T-helper 1 cell treated with Interleukin-12 subunit alpha and Interleukin-12 subunit beta and Interleukin-4 antibody, amounts not matched to agents 30 μg/mL and 1 μg/mL, for 36 hours (primary cell): Measurements from ENCODE around the gene ARMC3.
"Not testable (repeated sequence)": the region's sequence is repeated elsewhere in the genome, so short reads cannot be mapped to it uniquely, and the experiment has no call there.

ENCODE experiments used
- H3K27ac Mint-ChIP-seq: one replicate; pipeline ENCODE4 v1.8.0; 2021; ENCODE audit warnings: mild to moderate bottlenecking, mixed read lengths
- H3K27me3 Mint-ChIP-seq: one replicate; pipeline ENCODE4 v1.8.0; 2021; ENCODE audit warnings: low read depth, mixed read lengths
- H3K36me3 Mint-ChIP-seq: one replicate; pipeline ENCODE4 v1.8.0; 2021; ENCODE audit warnings: low read depth, mixed read lengths
- H3K4me1 Mint-ChIP-seq: one replicate; pipeline ENCODE4 v1.8.0; 2021; ENCODE audit warnings: low read depth, mixed read lengths
- H3K4me3 Mint-ChIP-seq: one replicate; pipeline ENCODE4 v1.8.0; 2021; ENCODE audit warnings: mild to moderate bottlenecking, moderate library complexity, mixed read lengths
- H3K9me3 Mint-ChIP-seq: one replicate; pipeline ENCODE4 v1.8.0; 2021; ENCODE audit warnings: mixed read lengths

ARMC3 gene

DNA sequence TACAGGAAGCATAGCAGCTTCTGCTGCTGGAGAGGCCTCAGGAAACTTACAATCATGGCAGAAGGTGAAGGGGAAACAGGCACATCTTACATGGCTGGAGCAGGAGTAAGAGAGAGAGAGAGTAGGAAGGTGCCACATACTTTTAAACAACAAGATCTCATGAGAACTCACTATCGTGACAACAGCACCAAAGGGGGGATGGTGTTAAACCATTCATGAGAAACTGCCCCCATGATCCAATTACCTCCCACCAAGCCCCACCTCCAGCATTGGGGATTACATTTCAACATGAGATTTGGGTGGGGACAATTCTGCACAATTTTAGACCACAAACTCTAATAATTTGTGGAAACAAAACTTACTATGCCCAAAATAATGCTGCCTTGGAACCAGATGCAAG is 16.8 kb upstream of the ARMC3 start:
- Mint-ChIP-seq H3K36me3 (no peaks in the 10 kb centered on the region), H3K4me1 (no peaks in the 10 kb centered on the region), H3K9me3 (peaks cover 13% of the 10 kb centered on the region), H3K27ac (no peak overlapping the region), H3K4me3 (no peak overlapping the region), H3K27me3 (no peaks in the 10 kb centered on the region)

DNA sequence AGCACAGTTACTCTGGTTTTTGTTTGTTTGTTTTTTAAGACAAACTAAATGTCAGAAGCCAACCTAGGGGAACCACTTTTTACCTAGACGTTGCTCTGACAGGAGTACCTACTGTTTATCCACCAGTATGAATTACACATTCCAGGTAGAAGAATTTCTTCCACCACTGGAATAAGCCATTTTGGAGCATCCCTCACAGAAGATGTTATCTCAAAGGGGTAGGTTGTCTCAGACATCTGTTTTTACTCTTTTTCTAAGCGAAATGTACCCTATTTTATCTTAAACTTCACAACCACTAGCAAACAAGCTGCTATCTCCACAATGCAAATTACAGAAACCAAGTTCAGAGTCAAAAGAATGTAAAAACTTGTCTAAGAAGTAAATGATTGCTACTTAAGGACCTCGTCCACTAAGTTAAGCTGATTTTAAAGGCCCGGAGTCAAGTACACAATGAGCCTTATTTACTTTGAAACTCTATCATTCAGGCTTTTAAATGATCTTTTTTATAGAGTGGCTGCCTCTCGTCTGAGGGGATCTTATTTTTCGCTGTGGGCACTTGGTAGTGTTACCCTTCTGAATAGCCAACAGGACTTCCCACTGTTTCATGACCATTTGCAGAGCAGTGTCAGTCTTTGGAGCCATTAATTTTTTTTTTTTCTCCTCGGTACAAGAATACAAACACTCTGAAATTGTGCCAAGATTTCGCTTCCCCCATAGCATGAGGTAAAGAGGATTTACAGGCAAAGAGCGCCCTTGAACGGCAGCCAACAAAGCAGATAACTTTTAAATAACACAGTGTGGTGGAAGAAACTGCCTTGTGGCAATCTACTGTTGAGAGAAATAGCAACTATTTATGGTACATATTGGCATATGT is 15.7 kb upstream of the ARMC3 start:
- Mint-ChIP-seq H3K9me3 (peaks cover 13% of the 10 kb centered on the region), H3K4me3 (no peak overlapping the region), H3K27ac (no peak overlapping the region), H3K36me3 (no peaks in the 10 kb centered on the region), H3K27me3 (no peaks in the 10 kb centered on the region), H3K4me1 (no peaks in the 10 kb centered on the region)

- Mint-ChIP-seq H3K36me3 (no peaks in the 10 kb centered on the region), H3K4me1 (no peaks in the 10 kb centered on the region), H3K27ac (no peak overlapping the region), H3K27me3 (no peaks in the 10 kb centered on the region), H3K4me3 (no peak overlapping the region), H3K9me3 (peaks cover 7% of the 10 kb centered on the region)
Measured at GRCh38 chr10:22912763-22913384, 15.0 kb upstream of the ARMC3 start.

GRCh38 chr10:22913474-22914092 is 14.3 kb upstream of the ARMC3 start:
- no peak overlapping the region for H3K27ac Mint-ChIP-seq
- no peak overlapping the region for H3K4me3 Mint-ChIP-seq
- peaks cover 4% of the 10 kb centered on the region for H3K9me3 Mint-ChIP-seq
- no peaks in the 10 kb centered on the region for H3K4me1 Mint-ChIP-seq
- no peaks in the 10 kb centered on the region for H3K27me3 Mint-ChIP-seq
- no peaks in the 10 kb centered on the region for H3K36me3 Mint-ChIP-seq

GRCh38 chr10:22915314-22915713 is 12.5 kb upstream of the ARMC3 start:
- H3K4me1 Mint-ChIP-seq = no peaks in the 10 kb centered on the region
- H3K9me3 Mint-ChIP-seq = peaks cover 4% of the 10 kb centered on the region
- H3K4me3 Mint-ChIP-seq = no peak overlapping the region
- H3K27ac Mint-ChIP-seq = no peak overlapping the region
- H3K27me3 Mint-ChIP-seq = no peaks in the 10 kb centered on the region
- no peaks in the 10 kb centered on the region for H3K36me3 Mint-ChIP-seq

- H3K4me1 Mint-ChIP-seq = no peaks in the 10 kb centered on the region
- no peaks in the 10 kb centered on the region for H3K9me3 Mint-ChIP-seq
- H3K27me3 Mint-ChIP-seq = peaks cover 5% of the 10 kb centered on the region
- H3K4me3 Mint-ChIP-seq = no peak overlapping the region
- H3K36me3 Mint-ChIP-seq = no peaks in the 10 kb centered on the region
- H3K27ac Mint-ChIP-seq = no peak overlapping the region
Measured at GRCh38 chr10:22925088-22925487, 2.8 kb upstream of the ARMC3 start.

DNA sequence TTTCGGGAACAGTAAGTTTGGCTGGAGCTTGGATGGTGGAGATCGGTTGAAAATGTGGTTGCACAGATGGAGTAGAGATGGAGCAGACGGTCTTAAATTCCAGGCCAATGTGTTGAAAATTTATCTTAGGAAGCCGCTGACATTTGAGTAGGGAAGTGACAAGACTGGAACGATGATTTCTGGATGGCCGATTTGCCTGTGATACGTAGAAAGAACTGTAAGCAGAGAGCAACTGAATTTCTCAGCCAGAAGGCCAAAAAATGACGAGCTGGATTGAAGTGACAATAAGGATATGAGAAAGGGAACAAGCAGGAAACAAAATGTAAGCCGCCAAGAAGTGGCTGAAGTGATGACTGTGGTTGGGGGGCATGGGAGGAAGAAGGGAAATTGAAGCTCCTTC is 687 bp upstream of the ARMC3 start:
- Mint-ChIP-seq H3K27ac (no peak overlapping the region), H3K9me3 (no peaks in the 10 kb centered on the region), H3K27me3 (peaks cover 5% of the 10 kb centered on the region), H3K4me1 (no peaks in the 10 kb centered on the region), H3K36me3 (no peaks in the 10 kb centered on the region), H3K4me3 (no peak overlapping the region)

DNA sequence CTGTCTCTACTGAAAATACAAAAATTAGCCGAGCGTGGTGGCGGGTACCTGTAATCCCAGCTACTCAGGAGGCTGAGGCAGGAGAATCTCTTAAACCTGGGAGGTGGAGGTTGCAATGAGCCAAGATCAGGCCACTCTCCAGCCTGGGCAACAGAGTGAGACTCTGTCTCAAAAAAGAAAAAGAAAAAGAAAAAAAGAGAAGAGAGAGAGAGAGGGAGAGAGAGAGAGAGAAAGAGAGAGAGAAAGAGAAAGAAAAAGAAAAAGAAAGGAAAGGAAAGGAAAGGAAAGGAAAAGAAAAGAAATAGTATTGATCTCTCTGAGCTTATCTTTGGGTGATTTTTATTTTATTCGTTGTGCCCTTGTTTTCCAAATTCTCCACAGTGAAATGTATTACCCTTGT is 1.2 kb downstream of the ARMC3 start:
- H3K27ac Mint-ChIP-seq, H3K4me3 Mint-ChIP-seq, H3K9me3 Mint-ChIP-seq, H3K4me1 Mint-ChIP-seq, H3K36me3 Mint-ChIP-seq, H3K27me3 Mint-ChIP-seq: not testable (repeated sequence)

GRCh38 chr10:22931948-22932347 is 4.1 kb downstream of the ARMC3 start:
- Mint-ChIP-seq H3K36me3 (no peaks in the 10 kb centered on the region), H3K27ac (no peak overlapping the region), H3K27me3 (peaks cover 5% of the 10 kb centered on the region), H3K9me3 (no peaks in the 10 kb centered on the region), H3K4me1 (no peaks in the 10 kb centered on the region), H3K4me3 (no peak overlapping the region)

GRCh38 chr10:22932626-22933370 is 4.9 kb downstream of the ARMC3 start:
- Mint-ChIP-seq H3K27me3 (peaks cover 5% of the 10 kb centered on the region), H3K4me1 (no peaks in the 10 kb centered on the region), H3K27ac (no peak overlapping the region), H3K9me3 (no peaks in the 10 kb centered on the region), H3K36me3 (no peaks in the 10 kb centered on the region), H3K4me3 (no peak overlapping the region)

- no peaks in the 10 kb centered on the region for H3K36me3 Mint-ChIP-seq
- H3K4me1 Mint-ChIP-seq = no peaks in the 10 kb centered on the region
- no peak overlapping the region for H3K4me3 Mint-ChIP-seq
- peaks cover 3% of the 10 kb centered on the region for H3K9me3 Mint-ChIP-seq
- no peak overlapping the region for H3K27ac Mint-ChIP-seq
- H3K27me3 Mint-ChIP-seq = no peaks in the 10 kb centered on the region
Measured at GRCh38 chr10:22934726-22935125, 6.9 kb downstream of the ARMC3 start.

- H3K27me3 Mint-ChIP-seq = no peaks in the 10 kb centered on the region
- no peaks in the 10 kb centered on the region for H3K36me3 Mint-ChIP-seq
- H3K27ac Mint-ChIP-seq = no peak overlapping the region
- H3K4me3 Mint-ChIP-seq = no peak overlapping the region
- H3K4me1 Mint-ChIP-seq = peaks cover 3% of the 10 kb centered on the region
- peaks cover 17% of the 10 kb centered on the region for H3K9me3 Mint-ChIP-seq
Measured at GRCh38 chr10:22942437-22942836, 14.6 kb downstream of the ARMC3 start.

DNA sequence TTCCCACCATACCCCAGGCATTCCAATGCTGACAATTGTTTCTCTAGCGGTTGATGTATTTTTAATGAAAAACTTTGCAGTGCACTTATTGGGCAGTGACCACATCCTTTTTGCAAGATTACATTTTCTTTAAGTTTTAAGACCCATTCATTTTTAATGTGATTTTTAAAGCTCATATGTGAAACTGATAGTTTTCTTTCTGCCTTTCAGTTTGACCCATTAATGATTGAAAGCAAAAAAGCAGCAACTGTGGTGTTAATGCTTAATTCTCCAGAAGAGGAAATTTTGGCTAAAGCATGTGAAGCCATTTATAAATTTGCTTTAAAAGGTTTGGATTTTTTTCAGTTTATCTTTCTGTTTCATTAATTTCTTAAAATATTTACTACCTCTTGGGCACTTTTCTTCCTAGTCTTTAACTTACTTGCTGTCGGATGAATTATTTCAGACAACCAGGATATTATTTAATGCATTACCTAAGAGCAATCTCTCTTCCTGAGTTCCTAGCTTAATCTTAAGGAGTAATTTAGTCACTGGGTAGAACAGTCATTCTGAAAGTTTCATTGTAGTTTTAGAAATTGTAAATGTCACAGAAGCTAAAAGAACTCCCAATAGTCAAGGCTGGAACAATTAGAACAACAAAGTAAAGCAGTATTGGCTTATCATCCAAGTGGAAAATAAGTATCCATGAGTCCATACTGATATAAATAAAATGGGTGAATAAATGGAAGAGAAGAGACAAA is 18.3 kb downstream of the ARMC3 start:
- no peak overlapping the region for H3K4me3 Mint-ChIP-seq
- H3K9me3 Mint-ChIP-seq = peaks cover 29% of the 10 kb centered on the region
- H3K36me3 Mint-ChIP-seq = peaks cover 5% of the 10 kb centered on the region
- no peak overlapping the region for H3K27ac Mint-ChIP-seq
- H3K27me3 Mint-ChIP-seq = no peaks in the 10 kb centered on the region
- peaks cover 3% of the 10 kb centered on the region for H3K4me1 Mint-ChIP-seq

- Mint-ChIP-seq H3K4me1 (no peaks in the 10 kb centered on the region), H3K36me3 (no peaks in the 10 kb centered on the region), H3K27ac (no peak overlapping the region), H3K9me3 (no peaks in the 10 kb centered on the region), H3K27me3 (no peaks in the 10 kb centered on the region), H3K4me3 (no peak overlapping the region)
Measured at GRCh38 chr10:22954970-22955369, 27.1 kb downstream of the ARMC3 start.
